ENCODE data around the gene SPTBN4. TPM values are rescaled to one million over a fixed set of nuclear protein-coding genes. Genes with fewer than 3 reads are reported as not detected.

Gene SPTBN4
- total RNA-seq, 1 experiment from 2014 or later = 1.9 TPM

- Histone ChIP-seq H3K27ac (ENCODE audit: low read length) (no peak overlapping the region), H4K20me1 (ENCODE audit: low read length) (no peaks in the 10 kb centered on the region), H3K9ac (ENCODE audit: low read length) (no peak overlapping the region), H3K27me3 (ENCODE audit: low read length) (no peaks in the 10 kb centered on the region), H3K9me2 (replicated peaks; ENCODE audit: low read length) (no peaks in the 10 kb centered on the region), H3K9me3 (ENCODE audit: low read length) (no peaks in the 10 kb centered on the region), H2AFZ (ENCODE audit: low read length) (no peak overlapping the region), H3K79me2 (ENCODE audit: low read length) (no peaks in the 10 kb centered on the region), H3K4me2 (ENCODE audit: low read length) (no peak overlapping the region), H3K4me1 (ENCODE audit: insufficient read depth, low read length) (peaks cover 6% of the 10 kb centered on the region), H3K4me3 (ENCODE audit: low read length) (no peak overlapping the region), H3F3A (ENCODE audit: low read length, unreplicated experiment) (no peaks in the 10 kb centered on the region), H3K36me3 (ENCODE audit: low read depth, low read length) (no peaks in the 10 kb centered on the region)
- CTCF ChIA-PET = no interaction called here
- DNase-seq = no peak
- BruUV-seq (replicated peaks) = no TSS peak
- intact Hi-C loops (cut with micrococcal nuclease) = no loop called here
- POLR2A ChIA-PET (ENCODE audit: unreplicated experiment) = no interaction called here
- no peak for ATAC-seq
- TF ChIP-seq EZH2 (IDR thresholded peaks at IDR 0.05; ENCODE audit: low read length, unreplicated experiment) (no peak), CTCF (conservative IDR thresholded peaks at IDR 0.05; ENCODE audit: low read depth, low read length) (no peak), EZH2phosphoT487 (IDR thresholded peaks at IDR 0.05; ENCODE audit: borderline replicate concordance, low read length) (no peak)
Observed at GRCh38 chr19:40567750-40568494, 101.1 kb downstream of the SPTBN4 start.

- H3K9ac ChIP-seq (ENCODE audit: low read length) = peak overlapping the region; percentile 77
- ChIA-PET POLR2A (ENCODE audit: unreplicated experiment) (interaction anchor here (0.7 kb wide), 1 partner anchor 137 kb away, joined by 19 read pairs; no protein-coding TSS in a partner anchor), CTCF (interaction anchor here (0.5 kb wide), 1 partner anchor 21 kb away, joined by 3 read pairs; no protein-coding TSS in a partner anchor)
- TF ChIP-seq EZH2 (IDR thresholded peaks at IDR 0.05; ENCODE audit: low read length, unreplicated experiment) = no peak
- TF ChIP-seq EZH2phosphoT487 (IDR thresholded peaks at IDR 0.05; ENCODE audit: borderline replicate concordance, low read length) = no peak
- TF ChIP-seq CTCF (conservative IDR thresholded peaks at IDR 0.05; ENCODE audit: low read depth, low read length) = no peak
- intact Hi-C loops (cut with micrococcal nuclease) = no loop called here
- H3K4me1 ChIP-seq (ENCODE audit: insufficient read depth, low read length) = peaks cover 6% of the 10 kb centered on the region
- peak overlapping the region; percentile 98 for H3K4me2 ChIP-seq (ENCODE audit: low read length)
- H3K9me2 ChIP-seq (replicated peaks; ENCODE audit: low read length) = no peaks in the 10 kb centered on the region
- H3K9me3 ChIP-seq (ENCODE audit: low read length) = no peaks in the 10 kb centered on the region
- peak overlapping the region; percentile 93 for H2AFZ ChIP-seq (ENCODE audit: low read length)
- no peaks in the 10 kb centered on the region for H3K36me3 ChIP-seq (ENCODE audit: low read depth, low read length)
- no peaks in the 10 kb centered on the region for H3K79me2 ChIP-seq (ENCODE audit: low read length)
- no peaks in the 10 kb centered on the region for H4K20me1 ChIP-seq (ENCODE audit: low read length)
- H3K27me3 ChIP-seq (ENCODE audit: low read length) = no peaks in the 10 kb centered on the region
- peak overlapping the region; percentile 71 for H3K4me3 ChIP-seq (ENCODE audit: low read length)
- no peaks in the 10 kb centered on the region for H3F3A ChIP-seq (ENCODE audit: low read length, unreplicated experiment)
- no TSS peak for BruUV-seq (replicated peaks)
- DNase-seq (peak; percentile 98), ATAC-seq (peak; percentile 93)
- H3K27ac ChIP-seq (ENCODE audit: low read length) = peak overlapping the region; percentile 54; the same call in 1 of the 2 replicates
Observed at GRCh38 chr19:40570313-40571004, 103.7 kb downstream of the SPTBN4 start.
